GM18909 (cell line): Measurements from ENCODE around the gene CLK4.

Experiments used
- ATAC-seq: cut with Tn5 transposase; IDR thresholded peaks from one replicate; pipeline ENCODE4 v1.9.1; 2021; ENCODE audit warnings: mild to moderate bottlenecking; ENCODE audit not compliant: unreplicated experiment, poor library complexity

The CLK4 gene

DNA sequence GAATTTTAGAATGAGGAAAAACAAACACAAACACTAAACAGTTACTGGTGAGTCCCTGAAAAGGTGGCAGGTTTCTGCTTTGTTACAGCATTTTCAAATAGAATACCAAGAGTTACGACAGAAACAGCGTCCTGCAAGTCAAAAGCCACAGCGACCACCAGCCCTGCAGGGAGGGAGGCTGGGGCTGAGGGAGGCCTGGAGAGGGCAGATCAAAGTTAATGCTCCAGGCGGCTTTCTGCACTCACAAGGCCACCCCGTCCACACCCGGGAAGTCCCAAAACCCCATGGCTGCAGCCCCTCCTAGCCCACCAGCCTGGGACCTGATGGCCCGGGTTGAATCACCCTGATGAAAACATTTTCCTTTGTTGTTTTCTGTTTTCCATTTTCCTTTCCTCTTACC lies 65.9 kb downstream of the CLK4 start:
- ATAC-seq = no peak

DNA sequence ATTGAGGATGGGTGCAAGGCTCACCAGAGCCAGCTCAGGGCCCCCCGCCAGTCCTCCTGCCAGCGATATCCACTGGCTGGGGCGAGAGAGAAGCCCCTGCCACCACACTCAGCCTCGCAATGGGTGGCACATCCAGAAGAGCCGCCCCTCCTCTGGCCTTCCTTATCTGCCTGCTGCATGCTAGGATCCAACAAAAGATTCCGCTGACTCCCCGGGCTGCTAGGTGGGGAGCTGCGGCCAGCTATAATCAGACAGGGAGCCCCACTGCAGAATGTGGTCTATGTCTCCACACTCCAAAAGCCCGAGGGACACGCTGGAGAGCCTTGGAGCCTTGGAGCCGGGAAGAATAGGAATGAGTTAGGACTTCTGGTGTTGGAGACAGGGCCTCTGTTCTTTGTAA lies 69.4 kb downstream of the CLK4 start:
- ATAC-seq = no peak

DNA sequence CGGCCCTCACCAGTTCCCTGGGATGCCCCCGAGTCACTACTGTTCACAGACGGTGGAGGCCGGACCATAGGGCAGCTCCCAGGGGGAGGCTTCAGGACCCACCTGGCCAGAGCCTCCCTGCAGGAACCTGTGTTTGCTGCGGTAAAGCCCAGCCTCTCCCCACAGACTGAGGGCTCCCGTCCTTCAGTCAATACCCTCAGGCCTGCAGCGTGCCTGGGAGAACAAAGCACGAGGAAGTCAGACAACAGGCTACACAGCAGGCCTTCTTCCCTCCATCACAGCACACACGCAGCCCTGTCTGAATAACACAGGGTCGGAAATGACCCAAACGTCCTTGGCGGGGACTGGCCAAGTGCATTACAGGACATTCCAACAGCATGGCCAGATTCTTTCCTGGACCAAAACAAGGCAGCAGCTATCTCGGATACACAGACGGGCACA lies 71.1 kb downstream of the CLK4 start:
- no peak for ATAC-seq

DNA sequence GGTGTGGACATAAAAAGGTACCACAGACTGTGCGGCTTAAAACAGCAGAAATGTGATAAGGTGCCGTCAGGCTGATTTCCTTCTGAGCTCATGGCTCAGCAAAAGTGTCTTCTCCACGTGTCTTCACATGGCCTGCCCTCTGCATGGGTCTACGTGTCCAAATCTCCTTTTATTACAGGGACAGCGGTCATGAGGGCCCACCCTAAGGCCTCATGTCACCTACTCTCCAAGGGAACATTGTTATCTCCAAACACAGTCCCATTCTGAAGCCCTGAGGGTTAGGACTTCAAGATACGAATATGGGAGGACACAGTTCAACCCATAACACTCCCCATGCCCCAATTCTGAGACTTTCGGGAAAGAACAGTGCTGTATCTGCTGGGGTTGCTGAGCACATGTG lies 71.8 kb downstream of the CLK4 start:
- no peak for ATAC-seq

DNA sequence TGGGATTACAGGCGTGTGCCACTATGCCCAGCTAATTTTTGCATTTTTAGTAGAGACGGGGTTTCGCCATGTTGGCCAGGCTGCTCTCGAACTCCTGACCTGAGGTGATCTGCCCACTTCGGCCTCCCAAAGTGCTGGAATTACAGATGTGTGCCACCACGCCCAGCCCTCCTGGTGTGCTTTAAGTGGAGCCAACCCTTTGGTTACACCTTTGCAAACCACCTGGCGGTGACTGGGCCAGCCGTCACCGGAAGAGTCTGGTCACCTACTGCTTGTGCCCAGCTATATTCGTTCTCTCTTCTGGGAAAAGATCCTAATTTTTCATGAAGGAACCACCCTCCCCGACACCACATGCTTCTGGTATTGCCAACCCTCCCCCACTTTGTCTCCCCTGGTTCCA lies 72.5 kb downstream of the CLK4 start:
- ATAC-seq = no peak

DNA sequence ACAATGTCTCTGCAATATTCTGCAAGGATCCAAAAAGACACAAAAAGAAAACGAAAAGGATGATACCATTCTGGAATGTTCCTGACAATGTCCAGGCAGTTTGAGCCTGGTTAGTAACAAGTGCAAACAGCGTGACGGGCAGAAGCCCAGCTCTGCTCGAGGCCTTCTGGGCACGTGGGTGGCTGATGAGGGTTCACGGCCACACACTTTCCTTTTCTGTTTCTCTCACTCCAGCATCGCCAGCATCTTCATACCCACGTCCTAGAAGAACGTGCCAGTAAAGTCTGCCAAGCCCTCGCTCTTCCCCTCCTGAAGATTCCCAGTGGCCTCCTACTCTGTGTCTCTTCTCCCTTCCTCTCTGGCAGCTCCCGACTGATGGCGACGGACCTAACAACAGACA lies 73.3 kb downstream of the CLK4 start:
- no peak for ATAC-seq
